Left ventricle myocardium superior (tissue), 1 donor: ENCODE results near the gene TUBB1. TPM values are rescaled to one million over a fixed set of nuclear protein-coding genes. Genes with fewer than 3 reads are reported as not detected.
"Not testable (repeated sequence)": the region's sequence is repeated elsewhere in the genome, so short reads cannot be mapped to it uniquely, and the experiment has no call there.

Experiments used
- ATAC-seq: fragments of 200-7000 bp; cut with Tn5 transposase; one replicate; pipeline ENCODE4 v1.9.1; 2020; ENCODE audit warnings: mild to moderate bottlenecking, moderate library complexity
- DNase-seq: peaks from one replicate; pipeline ENCODE4 v3.0.0-alpha.2; 2020
- intact Hi-C: fragments of 100-400 bp; cut with micrococcal nuclease; formaldehyde crosslinking; loops from one replicate; pipeline ENCODE4 v1.11.0; 2022
- long read RNA-seq: library from polyadenylated mRNA; unstranded; transcript quantifications from one replicate; pipeline ENCODE4 v2.0.0, GENCODE V29; 2021
- total RNA-seq: library from RNA; stranded (reverse); fragmentation: NEBNext Ultra II Directional; extraction: Animal tissue kit (Norgen Biotek cat#: 25700); gene quantifications from one replicate; pipeline ENCODE4 v1.2.1, GENCODE V29; 2021
- donor health status: DM: no; HTN: yes; CAD: no; lungs with severe emphysema.

TUBB1 gene
- total RNA-seq: 0.30 TPM
- long read RNA-seq: 0 reads

DNA sequence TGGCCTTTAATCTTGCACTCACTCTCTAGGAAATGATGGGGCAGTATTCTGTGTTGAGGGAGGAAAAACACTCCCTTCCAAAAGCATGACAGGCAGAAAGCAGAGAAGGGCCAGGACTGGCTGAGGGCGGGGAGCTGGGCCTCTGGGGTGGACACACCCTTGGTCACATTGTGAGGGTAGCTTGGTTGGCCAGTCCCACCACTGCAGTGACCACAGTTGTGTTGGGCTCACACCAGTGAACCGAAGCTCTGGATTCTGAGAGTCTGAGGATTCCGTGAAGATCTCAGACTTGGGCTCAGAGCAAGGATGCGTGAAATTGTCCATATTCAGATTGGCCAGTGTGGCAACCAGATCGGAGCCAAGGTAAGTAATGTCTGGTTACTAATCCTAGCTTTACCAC, at the start of gene TUBB1:
TUBB1 (plus strand) TSS at position 213 of the 400 bp plus-strand sequence; CDS start at position 307, 94 bp downstream.
- intact Hi-C loops: no loop called here
- DNase-seq: no peak
- ATAC-seq: no peak

DNA sequence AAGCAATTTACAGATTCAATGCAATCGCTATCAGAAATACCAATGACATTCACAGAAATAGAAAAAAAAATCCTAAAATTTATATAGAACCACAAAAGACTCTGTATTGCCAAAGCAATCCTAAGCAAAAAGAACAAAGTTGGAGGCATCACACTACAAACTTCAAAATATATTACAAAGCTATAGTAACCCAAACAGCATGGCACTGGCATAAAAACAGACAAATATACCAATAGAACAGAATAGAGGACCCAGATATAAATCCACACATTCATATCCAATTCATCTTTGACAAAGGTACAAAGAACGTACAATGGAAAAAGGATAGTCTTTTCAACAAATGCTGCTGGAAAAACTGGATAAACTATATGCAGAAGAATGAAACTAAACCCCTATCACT, 49.8 kb upstream of the TUBB1 start:
- intact Hi-C loops: no loop called here
- DNase-seq (no peak), ATAC-seq (no peak)

DNA sequence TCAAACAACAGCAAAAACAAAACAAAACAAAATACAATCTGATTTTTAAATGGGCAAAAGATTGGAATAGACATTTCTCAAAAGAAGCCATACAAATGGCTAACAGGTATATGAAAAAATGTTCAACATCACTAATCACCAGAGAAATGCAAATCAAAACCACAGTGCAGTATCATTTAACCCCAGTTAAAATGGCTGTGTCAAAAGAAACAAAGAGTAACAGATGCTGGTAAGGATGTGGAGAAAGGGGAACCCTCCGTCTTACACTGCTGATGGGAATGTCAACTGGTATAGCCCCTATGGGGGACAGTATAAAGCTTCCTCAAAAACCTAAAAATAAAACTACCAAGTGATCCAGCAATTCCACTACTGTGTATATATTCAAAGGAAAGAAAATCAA, 49.1 kb upstream of the TUBB1 start:
- ATAC-seq (no peak), DNase-seq (no peak)
- intact Hi-C loops: no loop called here

DNA sequence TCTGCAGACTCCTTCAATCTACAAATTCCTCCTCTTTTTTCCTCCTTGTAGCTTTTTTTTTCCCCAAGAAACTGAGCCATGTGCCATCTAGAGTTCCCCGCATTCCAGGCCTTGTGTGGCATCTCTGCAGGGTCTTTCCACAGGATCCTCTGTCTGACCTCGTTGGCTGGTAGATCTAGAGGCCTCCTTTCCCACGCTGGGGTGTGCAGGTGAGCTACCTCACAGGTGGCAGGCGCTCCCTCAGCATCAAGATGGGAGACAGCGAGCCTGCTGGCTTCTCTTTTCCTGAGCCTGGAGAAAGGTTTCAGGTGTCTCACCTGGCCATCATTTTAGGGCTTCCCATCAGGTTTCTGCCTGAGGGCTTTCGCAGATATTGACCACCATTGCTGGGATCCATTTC, 47.8 kb upstream of the TUBB1 start:
- no peak for ATAC-seq
- intact Hi-C loops: no loop called here

DNA sequence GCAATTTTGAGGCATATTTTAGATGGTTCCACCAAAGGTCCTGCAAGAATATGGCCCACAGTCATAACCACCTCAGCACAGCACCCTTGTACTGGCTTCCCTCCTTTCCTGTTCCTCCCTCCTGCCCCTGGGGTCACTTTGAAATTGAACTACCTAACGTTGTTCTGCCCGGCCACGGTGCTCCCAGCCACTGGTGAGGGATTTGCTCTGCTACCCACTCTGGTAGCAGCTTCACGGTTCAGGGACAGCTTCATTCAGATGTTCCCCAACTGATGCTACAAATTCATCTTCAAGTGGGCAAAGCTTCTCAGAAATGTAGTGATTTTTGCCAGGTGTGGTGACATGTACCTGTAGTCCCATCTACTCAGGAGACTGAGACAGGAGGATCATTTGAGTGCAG, 46.0 kb upstream of the TUBB1 start:
- ATAC-seq (no peak), DNase-seq (no peak)
- intact Hi-C loops: no loop called here

More for the DNA sequence above, 47.8 kb upstream of the TUBB1 start:
- DNase-seq: no peak

DNA sequence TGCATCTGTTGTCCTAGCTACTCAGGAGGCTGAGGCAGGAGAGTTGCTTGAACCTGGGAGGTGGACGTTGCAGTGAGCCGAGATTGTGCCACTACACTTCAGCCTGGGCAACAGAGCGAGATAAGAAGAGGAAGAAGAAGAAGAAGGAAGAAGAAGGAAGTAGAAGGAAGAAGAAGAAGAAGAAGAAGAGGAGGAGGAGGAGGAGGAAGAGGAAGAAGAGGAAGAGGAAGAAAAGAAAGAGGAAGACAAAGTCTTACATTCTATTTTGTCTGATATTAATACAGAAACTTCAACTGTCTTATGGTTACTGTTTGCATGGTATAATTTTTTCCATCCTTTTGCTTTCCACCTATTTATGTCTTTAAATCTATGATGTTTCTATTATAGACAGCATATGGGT, 45.4 kb upstream of the TUBB1 start:
- ATAC-seq: no peak
- intact Hi-C loops: no loop called here

DNA sequence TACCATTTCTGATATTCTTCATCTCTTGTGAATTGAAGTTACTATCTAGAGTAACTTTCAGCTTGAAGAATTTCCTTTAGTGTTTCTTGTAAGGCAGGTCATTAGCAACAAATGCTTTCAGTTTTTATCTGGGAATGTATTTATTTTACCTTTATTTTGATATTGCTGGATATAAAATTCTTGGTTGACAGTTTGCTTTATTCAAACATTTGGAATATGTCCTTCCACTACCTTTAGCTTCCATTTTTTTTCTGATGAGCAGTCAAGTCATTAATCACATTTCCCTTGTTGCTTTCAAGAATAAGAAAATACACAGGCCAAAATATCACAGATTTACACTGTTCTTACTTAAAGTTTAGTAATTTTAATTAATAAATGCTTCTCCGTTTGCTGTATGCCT, 43.9 kb upstream of the TUBB1 start:
- no peak for DNase-seq
- intact Hi-C loops: no loop called here
- ATAC-seq: no peak

More for the DNA sequence above, 45.4 kb upstream of the TUBB1 start:
- no peak for DNase-seq

DNA sequence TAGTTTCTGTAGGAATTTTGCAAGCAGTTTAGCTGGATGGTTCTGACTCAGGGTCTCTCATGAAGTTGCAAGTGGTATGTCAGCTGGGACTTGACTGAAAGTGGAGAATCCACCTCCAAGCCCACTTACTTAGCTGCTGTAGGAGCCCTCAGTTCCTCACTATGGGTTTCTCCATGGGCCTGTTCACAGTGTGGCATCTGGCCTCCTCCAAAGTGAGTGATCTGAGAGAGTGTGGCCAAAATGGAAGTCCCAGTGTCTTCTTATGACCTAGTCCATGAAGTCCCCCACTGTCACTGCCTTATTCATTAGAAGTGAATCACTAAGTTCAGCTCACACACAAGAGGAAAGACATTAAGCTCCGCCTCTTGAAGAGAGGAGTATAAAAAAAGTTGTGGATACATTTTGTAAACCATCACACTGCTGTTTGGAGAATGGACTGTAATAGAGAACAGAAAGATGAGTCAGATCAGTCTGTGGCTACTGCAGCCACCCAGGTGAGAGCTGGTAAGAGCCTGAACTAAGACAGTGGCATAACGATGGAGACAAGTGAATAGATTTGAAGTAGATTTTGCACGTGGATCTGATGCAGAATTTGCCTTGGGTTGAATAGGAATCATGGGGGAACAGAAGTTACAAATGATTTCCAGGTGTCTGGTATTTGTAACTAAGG, 43.0 kb upstream of the TUBB1 start:
- DNase-seq: no peak
- intact Hi-C loops: no loop called here
- ATAC-seq: no peak

DNA sequence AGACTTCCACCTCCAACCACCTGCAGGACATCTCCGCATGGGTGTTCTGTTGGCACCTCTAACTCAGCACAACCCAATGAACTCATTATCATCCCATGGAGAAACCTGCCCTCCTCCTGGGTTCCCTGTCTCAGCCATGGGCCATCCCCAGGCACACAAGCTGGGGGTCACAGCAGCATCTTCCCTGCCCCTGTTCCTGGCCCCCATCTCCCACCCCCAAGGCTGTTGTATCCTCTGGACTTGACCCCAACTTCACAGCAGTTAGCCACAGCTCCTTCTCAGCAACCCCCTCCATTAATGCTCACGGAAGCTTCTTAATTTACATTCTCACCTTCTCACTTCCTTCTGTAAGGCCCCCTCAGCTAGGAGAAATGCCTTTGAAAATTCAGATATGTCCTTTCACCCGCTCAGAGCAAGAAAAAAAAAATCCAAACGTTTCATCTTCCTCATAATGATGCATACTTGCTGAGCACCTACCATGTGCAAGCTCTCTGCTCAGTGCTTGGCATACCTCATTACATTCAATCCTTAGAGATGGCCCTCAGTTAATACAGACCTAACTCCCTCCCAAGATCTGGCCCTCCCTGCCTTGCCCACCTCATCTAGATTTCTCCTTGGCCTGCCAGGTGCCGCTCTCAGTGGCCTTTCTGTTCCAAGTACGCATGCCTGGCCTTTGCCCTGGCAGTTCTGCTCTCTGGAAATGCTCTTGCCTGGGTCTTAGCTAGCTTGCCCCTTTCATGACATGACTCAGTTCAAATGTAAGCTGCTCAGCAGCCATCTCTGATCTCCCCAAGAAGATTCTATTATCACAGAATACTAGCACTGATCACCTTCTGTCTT, 40.7 kb upstream of the TUBB1 start:
- intact Hi-C loops: no loop called here
- DNase-seq: no peak

DNA sequence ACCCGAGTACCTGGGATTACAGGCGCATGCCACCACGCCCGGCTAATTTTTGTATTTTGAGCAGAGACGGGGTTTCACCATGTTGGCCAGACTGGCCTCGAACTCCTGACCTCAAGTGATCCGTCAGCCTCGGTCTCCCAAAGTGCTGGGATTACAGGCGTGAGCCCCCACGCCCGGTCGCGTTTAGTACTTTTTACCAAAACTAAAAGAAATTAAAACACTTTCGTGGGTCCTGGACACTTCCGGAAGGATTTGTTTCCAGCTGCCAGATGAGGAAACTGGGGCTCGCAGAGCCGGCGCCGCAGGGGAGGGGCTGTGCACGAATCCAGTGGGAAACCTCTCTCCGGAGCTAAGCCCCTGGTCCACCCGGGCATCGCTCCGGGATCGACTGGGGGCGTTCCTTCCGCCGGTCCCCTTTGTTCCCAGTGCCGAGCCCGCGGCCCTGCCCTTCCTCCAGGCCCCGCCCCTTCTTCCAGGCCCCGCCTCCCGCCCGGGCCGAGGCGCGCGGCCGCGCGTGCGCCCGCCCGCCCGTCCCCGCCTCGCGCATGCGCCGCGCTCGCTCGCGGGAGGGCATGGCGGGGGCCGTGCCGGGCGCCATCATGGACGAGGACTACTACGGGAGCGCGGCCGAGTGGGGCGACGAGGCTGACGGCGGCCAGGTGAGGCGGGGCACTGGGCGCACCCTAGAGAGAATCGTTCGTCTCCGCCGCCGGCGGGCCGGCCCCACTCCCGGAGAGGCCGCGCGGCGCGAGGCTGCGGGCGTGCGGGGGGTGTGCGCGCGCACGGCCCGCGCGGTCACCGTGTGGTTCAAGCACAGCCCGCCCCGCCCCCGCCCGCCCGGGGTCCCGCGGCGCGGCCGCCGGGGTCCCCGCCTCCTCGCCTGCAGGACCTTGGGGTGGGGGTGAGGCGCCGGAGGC, 38.3 kb upstream of the TUBB1 start, which contains the start of gene NELFCD:
NELFCD (plus strand) TSS at position 546 of the 917 bp plus-strand sequence; CDS start at position 600, 54 bp downstream.
- intact Hi-C loops: no loop called here
- peak; percentile 96 for ATAC-seq
- peak; percentile 94 for DNase-seq

More for the DNA sequence above, 40.7 kb upstream of the TUBB1 start:
- ATAC-seq: no peak

DNA sequence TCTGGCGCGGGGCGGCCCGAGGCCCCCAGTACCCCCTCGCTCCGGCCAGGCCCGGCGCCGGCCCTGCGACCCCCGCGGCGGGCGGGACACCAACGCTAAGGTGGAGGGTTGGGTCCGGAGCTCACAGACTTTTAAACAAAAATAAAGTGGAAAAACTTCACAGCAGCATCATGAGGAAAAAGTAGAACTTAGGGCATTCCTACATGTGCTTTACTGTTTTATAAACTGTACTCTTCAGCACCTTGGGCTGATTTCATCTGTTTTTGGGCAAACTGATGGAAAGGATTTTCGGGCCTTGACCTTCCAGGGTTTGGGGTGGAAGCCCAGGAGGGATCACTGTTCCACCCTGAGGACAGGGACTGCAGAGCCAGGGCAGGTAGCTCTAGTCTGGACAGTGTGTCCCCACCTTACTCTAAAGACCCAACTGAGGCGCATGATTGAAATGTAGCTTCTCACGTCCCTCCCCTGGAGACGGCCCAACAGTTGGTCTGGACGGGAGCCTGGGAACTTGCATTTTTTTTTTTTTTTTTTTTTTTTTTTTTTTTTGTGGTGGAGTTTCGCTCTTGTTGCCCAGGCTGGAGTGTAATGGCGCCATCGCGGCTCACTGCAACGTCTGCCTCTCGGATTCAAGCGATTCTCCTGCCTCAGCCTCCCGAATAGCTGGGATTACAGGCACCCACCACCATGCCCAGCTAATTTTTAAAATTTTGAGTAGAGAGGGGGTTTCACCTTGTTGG, 37.4 kb upstream of the TUBB1 start:
- DNase-seq (no peak), ATAC-seq (peak; percentile 15)
- intact Hi-C loops: no loop called here

DNA sequence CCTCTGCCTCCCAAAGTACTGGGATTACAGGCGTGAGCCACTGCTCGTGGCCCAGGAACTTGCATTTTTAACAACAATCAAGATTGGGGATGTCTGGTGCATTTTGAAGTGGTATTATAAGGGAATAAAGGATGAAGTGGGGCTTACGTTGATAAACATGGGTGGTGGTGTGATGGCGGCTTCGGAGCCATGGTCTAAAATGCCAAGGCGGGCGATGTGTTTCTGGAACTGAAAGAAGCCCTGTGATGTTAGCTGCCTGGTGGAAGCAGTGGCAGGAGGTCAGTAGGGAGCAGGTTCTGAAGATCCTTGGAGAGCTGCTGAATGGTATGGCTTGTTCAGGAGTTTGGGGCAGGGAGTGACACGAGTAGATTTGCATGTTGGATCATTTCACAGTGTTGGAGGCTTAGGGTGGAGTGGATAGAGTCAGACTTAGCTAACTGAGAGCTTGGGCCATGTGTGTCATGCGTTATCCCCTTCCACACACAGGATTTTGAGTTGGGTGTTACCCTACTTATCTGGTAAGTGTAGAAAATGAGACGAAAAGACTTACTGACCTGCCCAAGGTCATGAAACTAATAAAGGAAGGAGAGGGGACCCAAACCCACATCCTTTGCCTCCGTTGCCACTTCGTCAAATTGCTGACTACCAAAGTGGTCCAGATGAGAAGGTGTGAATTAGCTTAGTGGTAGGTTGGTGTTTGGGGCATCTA, 36.7 kb upstream of the TUBB1 start:
- DNase-seq (no peak), ATAC-seq (no peak)
- intact Hi-C loops: no loop called here

DNA sequence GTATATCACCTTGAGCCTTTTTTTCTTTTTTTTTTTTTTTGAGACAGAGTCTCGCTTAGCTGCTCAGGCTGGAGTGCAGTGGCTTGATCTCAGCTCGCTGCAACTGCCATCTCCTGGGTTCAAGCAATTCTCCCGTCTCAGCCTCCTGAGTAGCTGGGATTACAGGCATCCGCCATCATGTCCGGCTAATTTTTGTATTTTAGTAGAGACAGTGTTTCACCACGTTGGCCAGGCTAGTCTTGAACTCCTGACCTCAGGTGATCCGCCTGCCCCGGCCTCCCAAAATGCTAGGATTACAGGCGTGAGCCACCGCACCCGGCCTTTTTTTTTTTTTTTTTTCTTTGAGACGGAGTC, 36.1 kb upstream of the TUBB1 start:
- ATAC-seq, DNase-seq, intact Hi-C loops: not testable (repeated sequence)

DNA sequence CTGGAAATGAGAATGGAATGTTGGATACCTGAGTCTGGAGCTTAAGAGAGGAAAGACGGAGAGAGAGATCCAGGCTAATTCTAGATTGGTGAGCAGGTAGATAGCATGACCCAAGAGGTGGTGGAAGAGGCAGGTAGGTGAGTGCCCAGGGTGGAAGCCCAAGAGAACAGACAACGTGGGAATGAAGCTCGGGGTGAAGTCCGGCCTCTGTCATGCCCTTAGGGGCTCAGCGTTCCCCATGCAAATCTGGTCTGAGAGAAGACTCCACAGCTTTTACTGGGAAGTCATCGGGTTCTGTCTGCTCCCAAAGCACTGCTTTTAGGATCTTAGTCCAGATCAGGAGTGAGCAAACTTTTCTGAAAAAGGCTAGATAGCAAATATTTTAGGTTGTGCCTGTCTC, 34.5 kb upstream of the TUBB1 start:
- ATAC-seq: no peak

DNA sequence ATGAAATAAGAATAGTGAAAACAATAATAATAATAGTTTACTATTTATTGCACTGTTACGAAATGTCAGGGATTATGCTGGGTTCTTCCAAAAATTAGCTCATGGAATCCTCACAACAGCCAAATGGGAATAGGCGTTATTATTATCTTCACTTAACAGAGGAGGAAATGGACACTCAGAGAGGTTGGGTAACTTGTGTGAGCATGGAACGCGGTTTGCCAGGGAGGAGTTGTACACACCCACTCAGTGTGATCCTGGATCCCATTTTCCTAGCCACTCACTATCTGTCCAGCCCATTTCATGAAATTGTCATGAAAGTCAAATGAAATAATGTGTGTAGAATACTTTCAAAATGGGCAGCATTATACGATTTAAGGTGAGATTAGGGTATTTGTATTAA, 33.6 kb upstream of the TUBB1 start:
- intact Hi-C loops: no loop called here
- ATAC-seq (peak; percentile 15), DNase-seq (no peak)

More for the DNA sequence above, 34.5 kb upstream of the TUBB1 start:
- intact Hi-C loops: no loop called here
- no peak for DNase-seq

DNA sequence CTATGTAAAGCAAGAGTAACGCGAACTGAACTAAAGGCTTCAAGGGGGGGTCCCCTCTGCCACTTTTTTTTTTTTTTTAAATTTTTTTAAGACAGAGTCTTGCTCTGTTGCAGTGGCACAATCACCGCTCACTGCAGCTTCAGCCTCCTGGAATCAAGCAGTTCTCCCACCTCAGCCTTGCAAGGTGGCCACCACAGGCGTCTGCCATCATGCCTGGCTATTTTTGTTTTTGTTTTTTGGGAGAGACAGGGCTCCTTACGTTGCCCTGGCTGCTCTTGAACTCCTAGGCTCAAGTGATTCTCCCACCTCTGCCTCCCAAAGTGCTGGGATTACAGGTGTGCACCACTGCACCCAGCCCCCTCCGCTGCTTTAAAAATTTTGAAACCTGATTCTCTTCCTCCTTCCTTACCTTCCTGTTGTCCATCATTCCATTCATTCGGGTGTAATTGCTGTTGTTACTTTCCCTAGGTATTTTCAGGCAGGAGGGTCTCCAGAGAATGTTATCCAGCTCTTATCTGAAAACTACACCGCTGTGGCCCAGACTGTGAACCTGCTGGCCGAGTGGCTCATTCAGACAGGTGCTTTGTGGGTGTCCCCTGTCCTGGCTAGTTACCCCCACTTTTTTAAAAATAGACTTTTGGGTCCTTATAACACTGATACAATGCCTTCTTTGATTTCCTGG, 32.8 kb upstream of the TUBB1 start:
- intact Hi-C loops: no loop called here
- DNase-seq (no peak), ATAC-seq (no peak)

DNA sequence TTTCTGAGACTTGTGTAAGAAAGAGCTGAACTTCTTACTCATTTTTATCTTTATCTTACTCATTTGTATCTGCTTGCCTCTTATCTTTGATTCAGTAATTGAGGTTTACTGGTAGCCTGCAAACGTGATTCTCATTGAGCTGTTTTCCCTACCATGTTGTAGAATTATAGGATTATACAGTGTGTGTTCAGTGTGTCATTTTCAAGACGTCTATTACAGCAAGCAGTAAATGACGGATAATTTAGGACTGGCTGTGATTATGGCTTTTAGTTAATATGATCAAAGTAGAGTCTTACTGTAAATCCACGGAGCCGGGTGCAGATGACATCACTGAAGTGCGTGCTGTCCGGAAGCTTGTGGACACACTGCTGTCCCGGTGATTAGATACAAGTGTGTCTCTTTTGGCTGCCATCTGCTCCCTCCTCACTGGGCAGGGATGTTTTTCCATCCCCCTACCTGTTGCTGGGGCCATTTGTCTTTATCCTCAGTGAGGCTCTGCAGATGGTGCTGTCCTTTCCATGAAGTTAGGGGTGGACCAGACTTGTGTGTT, 32.2 kb upstream of the TUBB1 start:
- DNase-seq: no peak
- intact Hi-C loops: no loop called here
- ATAC-seq: no peak
